Dermis microvascular lymphatic vessel endothelial cell (primary cell): ENCODE measurements around the gene SH3GL2. TPM values are rescaled to one million over a fixed set of nuclear protein-coding genes. Genes with fewer than 3 reads are reported as not detected.
"Not testable (repeated sequence)": the region's sequence is repeated elsewhere in the genome, so short reads cannot be mapped to it uniquely, and the experiment has no call there.

Experiments
- DNase-seq, 2 donors: peaks; one replicate each; pipeline versions ENCODE4 v3.0.0 to v3.0.0-alpha.2; 2010; ENCODE audit warnings: low read depth in 2 of 2
- total RNA-seq: library from RNA; depleted of rRNA; stranded (reverse); fragments of >200 nt; gene quantifications from 2 replicates; pipeline ENCODE4 v1.2.1, GENCODE V29; 2014

SH3GL2 gene
- total RNA-seq, 1 donor from 2014 or later, result under 0.01 TPM

GRCh38 chr9:17750269-17750668 is 171.4 kb downstream of the SH3GL2 start:
- DNase-seq, result no peak

GRCh38 chr9:17751486-17751885 is 172.6 kb downstream of the SH3GL2 start:
- DNase-seq, result no peak

DNA sequence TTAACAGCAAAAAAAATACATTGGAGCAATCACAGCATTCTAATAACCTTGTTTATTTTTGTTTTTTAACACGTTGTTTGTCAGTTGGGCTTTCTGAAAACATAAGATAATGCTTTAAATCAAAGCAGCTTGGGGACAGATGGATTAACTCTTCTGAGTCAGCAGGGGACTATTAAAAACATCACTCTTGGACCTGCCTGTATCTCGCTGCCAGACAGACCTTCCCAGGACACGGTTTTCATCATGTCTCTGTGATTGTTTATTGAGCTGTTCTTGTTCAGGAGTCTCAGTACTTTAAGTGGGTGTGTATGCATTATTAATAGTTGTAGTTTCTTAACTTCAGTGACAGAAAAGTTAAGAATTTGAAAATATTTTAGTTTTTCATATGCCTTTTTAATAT is 173.2 kb downstream of the SH3GL2 start:
- DNase-seq, result no peak

DNA sequence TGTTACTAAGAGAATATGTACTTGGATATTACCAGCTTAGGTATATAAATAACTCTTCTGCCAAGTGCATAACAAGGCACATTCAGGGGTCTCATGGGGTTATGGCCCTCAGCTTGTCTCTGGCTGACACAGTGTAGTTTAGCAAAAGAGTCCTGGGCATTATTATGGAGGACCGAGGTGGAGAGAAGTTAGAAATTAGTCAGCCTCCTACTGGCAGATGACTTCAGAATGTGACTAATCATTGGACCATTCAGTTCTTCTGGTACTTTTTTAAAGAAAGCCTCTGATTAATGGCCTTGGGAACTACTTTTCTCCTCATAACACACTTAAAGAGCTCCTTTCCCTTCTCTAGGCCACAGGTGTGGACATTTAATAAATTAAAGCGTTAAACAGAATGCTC is 178.9 kb downstream of the SH3GL2 start:
- DNase-seq, result no peak

- no peak for DNase-seq
Observed at GRCh38 chr9:17760250-17760649, 181.4 kb downstream of the SH3GL2 start.

DNA sequence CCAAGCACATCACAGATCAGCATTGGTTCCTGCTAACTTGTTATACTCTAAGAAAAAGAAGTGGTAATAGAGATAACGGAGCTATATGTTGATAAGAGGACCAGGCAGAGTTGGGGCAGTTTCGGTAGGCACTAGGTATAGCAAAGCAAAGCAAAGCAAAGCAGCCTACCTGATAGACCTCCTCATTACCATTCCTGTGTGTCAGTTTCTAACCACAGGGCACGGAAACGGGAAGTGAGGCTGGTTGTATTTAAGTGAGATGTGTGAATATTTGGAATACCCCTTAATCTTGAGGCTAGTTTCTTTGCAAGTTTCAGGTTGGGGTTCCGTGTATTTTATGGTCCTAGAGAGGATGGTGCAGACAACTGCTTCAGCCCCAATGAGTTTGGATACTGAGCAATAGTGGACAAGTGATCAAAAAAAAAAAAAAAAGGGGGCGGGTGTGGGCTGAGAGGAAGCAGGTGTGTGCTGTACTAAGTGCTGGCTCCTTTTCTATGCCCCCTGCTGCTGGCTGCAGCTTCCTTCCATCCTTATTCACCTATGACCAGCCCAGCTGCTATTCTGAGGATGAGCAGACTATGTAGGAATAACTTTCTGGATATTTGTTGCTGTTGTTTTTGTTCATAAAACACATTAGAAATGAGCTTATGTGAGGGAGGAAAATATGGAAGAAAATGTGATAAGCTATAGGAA is 183.3 kb downstream of the SH3GL2 start:
- DNase-seq, result no peak

DNA sequence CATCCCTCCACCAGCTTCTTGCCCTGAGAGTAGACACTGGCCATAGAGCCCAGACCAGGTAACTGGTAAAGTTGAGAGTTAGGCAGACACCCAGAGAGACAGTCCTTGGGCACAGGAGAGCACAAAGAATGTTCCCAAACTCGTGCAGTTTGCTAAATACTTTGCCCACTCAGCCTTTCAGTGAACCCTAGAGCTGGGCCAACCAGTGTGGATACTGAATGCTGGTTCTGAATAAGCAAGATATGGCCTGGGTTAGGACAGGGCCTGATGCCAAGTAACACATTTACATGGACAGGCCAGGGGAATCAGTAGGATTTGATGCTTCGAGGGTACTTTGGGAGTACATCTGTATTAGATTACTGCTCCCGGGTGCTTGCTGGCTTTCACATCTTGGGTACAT is 185.4 kb downstream of the SH3GL2 start:
- DNase-seq, result no peak

DNA sequence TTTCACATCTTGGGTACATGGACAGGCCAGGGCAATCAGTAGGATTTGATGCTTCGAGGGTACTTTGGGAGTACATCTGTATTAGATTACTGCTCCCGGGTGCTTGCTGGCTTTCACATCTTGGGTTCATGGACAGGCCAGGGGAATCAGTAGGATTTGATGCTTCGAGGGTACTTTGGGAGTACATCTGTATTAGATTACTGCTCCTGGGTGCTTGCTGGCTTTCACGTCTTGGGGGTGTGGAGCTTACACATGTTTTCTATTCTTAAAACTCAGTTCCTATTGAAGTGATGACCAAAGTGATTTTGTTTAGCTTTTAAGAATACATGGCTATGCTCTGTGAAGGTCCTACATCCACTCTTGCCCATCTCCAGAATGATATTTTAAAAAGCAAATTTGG is 186.3 kb downstream of the SH3GL2 start:
- not testable (repeated sequence) for DNase-seq

GRCh38 chr9:17772223-17772622 is 193.4 kb downstream of the SH3GL2 start:
- DNase-seq, result no peak

DNA sequence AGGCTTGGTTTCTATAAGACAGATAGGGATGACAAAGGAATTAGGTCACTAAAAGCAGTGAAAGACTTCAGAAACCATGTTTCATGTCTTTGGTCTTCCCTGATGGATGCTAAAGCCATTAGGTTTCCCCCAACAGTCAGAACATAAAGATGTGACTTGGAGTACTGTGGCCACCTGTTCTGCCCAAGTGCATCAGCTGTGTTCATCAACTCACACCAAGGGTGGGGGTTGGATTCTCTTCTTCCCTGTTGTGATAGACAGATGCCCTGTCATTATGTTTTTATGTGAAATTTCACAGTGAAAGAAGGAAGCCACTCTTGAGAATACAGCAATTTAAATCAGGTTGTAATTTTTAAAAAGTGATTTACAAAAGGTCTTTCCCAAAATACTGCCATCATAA is 196.8 kb downstream of the SH3GL2 start:
- DNase-seq, result no peak

DNA sequence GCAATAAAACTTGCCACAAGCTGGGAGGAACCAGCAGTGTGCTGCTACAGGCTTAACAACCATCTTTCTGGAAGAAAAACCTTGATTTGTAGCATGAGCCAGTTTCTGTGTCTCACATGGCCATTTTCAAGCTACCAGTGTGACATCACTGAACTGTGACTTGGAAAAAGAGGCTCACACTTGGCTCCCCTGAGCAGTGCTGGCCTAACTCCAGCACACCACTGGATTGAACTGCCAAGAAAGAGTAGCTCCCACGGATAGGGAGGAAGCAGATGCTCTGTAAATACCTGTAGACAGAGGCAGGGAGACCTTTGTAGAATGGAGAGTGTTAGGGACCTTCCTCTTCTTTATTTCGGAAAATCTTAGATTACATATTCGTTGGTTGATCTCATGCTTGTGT is 197.9 kb downstream of the SH3GL2 start:
- no peak for DNase-seq

DNA sequence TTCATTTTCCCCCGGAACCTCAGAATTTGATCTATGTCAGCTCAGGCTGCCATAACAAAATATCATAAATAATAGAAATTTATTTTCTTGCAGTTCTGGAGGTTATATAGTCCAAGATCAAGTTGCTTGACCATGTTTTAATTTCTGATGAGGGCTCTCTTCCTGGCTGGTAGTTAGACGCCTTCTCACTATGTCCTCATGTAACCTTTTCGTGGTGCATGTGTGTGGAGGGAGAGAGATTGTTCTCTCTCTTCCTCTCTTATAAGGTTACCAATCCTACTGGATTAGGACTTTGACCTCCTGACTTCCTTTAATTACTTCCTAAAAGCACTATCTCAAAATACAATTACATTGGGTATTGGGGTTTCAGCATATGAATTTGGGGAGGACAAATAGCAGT is 198.6 kb downstream of the SH3GL2 start:
- DNase-seq, result no peak

GRCh38 chr9:17782430-17783149 is 203.7 kb downstream of the SH3GL2 start:
- no peak for DNase-seq

- no peak for DNase-seq
Observed at GRCh38 chr9:17783227-17783626, 204.4 kb downstream of the SH3GL2 start.

DNA sequence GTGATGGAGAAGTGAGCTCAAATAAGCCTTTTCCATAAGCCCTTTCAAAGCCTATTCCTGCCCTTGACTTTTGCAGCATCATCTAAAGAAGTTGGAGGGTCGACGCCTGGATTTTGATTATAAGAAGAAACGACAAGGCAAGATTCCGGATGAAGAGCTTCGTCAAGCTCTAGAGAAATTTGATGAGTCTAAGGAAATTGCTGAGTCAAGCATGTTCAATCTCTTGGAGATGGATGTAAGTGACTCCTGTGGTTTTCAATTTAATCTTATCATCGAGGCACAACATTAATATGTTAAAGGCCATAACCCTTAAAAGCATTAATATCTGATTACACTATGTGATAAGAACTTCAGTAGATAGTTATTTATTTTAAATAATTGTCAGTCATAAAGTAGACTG is 210.4 kb downstream of the SH3GL2 start:
- DNase-seq, result no peak

- no peak for DNase-seq
Observed at GRCh38 chr9:17793713-17794622, 215.1 kb downstream of the SH3GL2 start.

DNA sequence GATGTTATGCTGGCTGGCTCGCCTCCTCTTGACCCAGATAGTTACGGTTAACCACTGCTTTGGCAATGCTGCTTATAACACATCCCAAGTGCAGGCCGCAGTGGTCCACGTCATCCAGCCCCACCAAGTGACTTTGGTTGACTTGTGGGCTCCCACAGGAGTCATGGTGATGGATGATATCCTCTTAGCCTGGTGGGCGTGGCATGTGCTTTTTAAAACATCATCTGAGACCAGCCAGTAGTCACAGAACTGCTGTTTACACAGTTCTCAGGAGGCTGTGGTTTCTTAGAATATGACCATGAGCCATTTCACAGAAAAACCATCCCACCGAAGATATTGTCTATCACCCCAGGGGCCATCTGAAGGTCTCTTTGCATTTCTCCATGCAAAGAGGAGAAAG is 216.9 kb downstream of the SH3GL2 start:
- DNase-seq, result no peak

DNA sequence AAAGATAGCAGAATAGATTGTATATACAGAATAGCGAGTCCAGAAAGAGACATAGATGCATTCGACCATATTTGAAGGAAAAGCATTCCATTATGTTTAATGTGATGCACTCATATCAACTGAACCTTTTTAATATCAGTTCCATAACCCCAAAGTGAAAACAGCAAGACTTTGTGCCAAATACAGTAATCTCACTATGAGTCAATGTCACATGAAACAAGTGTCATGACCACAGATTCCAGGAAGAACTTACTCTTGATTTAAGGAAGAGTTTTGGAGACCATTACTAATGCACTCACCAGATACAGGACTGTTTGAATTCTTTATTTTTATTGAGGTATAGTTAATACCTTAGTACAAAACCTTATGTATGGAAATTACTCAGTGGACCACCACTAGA is 220.5 kb downstream of the SH3GL2 start:
- DNase-seq, result peak in 1 of 2 donors; percentile 13

DNA sequence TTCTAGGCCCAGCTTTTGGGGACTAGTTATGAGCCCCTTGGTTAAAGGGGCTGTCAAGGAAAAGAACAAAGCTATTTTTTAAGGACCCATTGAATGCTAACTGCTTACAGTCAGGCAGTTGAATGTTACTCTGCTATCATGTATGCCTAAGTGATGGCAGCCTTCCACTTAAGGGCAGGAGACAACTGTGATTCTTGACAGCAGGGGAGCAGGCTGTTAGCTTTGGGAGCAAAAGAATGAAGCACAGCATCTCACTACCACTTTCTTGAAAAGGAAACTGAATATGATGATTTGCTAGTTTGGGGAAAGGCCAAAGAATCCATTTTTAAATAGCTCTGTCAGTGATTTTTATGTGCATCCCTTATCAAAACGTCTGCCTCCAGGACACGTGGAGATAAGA is 221.6 kb downstream of the SH3GL2 start:
- no peak for DNase-seq

DNA sequence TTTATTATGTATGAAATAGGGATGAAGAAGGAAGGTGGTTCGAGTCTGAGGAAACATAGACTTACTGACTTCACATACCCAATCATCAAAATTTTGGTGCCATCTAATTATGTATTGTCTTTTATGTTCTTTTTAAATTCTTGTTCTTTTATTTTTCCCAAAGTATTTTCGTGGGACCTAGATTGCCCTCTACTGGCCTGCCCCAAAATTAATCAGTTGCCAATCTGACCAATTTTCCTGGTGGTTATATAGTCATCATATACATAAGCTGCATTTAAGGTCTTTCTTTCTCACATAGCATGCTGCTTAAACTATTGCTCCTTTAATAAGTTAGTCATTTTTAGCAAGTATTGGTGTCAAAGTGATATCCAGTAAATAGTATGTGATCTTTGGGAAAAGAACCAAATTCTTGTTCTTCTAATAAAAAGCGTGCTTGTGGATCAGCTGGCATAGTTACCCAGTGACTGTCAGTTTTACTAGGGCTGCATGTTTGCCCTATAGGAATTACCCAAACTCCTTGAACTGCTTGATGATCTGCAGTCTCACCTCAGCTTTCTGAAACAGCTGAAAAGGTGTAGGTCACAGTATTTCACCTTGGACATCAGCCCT is 223.5 kb downstream of the SH3GL2 start:
- peak in 1 of 2 donors; percentile 25 for DNase-seq

DNA sequence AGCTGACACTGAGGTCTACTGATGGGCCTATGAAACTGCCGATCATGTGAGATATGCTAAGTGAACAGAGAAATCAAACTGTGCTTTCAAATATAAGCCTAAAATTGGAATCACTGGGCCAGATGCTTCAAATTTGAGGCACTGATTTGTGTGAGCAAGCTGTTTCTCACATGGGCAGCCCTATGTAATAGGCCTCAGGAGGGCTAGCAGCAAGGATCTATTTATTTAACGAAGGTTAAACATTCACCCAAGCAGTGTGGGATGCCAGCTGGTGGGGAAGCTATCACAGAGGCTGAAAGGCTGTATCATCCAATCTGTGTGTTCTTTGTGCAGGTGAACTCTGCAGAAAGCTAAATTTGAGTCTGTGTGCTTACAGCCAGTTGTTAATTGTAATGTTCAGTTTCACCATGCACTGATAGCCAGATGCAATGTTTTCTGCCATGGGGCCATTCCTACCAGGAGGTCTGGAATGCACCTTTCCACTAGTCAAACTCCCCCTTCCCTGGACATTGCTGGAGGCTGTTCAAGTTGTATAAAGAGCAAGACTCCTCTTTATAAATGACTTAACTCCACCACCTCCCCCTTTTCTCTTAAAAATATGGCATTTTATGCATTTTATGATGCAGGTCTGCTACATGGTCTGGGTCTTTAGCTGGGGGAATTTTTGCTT is 228.9 kb downstream of the SH3GL2 start:
- DNase-seq, result no peak
